Activated T-cell treated with anti-CD3 and anti-CD28 coated beads, Interleukin-2, amount 50 U/mL, for 24 hours (primary cell): ENCODE measurements around the gene C11orf68.
A peak's percentile ranks its signal among the peaks of the same experiment; 100 is the strongest.
"Not testable (repeated sequence)": the region's sequence is repeated elsewhere in the genome, so short reads cannot be mapped to it uniquely, and the experiment has no call there.

Source experiments
- DNase-seq: peaks from one replicate; pipeline ENCODE4 v3.0.0-alpha.2; 2020
- H3K27ac Mint-ChIP-seq: 2 replicates; pipeline ENCODE4 v1.8.0; 2020; ENCODE audit warnings: mild to moderate bottlenecking, mixed read lengths
- H3K27me3 Mint-ChIP-seq: 2 replicates; pipeline ENCODE4 v1.8.0; 2020; ENCODE audit warnings: mixed read lengths
- H3K36me3 Mint-ChIP-seq: 2 replicates; pipeline ENCODE4 v1.8.0; 2020; ENCODE audit warnings: low read depth, mixed read lengths
- H3K4me1 Mint-ChIP-seq: 2 replicates; pipeline ENCODE4 v1.8.0; 2020; ENCODE audit warnings: low read depth, mixed read lengths
- H3K4me3 Mint-ChIP-seq: 2 replicates; pipeline ENCODE4 v1.8.0; 2020; ENCODE audit warnings: mild to moderate bottlenecking, moderate library complexity, mixed read lengths
- H3K9me3 Mint-ChIP-seq: 2 replicates; pipeline ENCODE4 v1.8.0; 2020; ENCODE audit warnings: mixed read lengths

Gene C11orf68

DNA sequence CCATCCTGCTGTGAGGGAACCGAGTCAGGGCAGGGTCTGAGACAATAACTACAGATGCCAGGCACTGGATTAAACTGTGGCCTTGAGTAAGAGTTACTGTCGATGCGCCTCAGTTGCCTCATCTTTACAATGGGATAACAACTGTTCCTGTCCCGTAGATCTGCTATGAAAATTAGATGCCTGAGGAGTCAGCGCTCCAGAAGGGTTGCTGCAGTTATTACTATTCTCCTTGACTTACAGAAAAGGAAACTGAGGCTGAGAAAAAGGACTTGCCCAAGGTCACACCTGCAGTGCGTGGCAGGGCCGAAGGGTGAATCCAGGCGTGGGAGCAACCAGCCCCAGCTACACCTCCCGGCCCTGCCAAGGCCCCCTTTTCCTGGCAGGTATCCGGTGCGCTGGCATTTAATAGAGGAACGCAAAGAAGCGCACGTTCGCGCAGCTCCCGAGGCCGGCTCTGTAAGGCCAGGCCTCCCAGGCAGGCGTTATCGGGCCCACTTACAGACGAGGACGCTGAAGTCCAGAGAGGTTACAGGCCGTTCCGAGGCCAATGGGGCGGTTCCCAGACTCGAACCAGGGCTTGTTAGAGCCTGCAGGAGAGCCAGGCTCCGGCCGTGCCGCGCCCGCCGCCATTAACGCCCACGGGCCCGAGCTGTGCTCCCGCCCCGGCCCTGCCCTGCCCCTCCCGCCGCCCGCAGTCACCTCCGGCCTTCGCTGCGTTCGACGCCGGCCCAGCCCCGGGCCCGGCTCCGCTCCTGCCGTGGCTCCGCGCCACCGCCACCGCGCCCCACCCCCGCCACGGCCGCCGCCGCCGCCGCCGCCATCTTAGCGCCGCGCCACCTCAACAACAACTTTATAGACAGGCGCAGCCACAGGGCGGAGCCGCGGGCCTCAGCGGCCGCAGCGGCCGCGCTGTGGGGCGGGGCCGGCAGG is at the start of gene C11orf68:
TSS of gene C11orf68 (minus strand) at position 852 of the 930 bp plus-strand sequence. CDS start at position 821, 31 bp downstream.
- Mint-ChIP-seq H3K27ac (peak within 1 kb of the TSS; percentile 93), H3K4me1 (peaks cover 56% of the 10 kb centered on the region), H3K4me3 (peak within 1 kb of the TSS; percentile 93), H3K27me3 (no peaks in the 10 kb centered on the region), H3K36me3 (peaks cover 41% of the 10 kb centered on the region), H3K9me3 (no peaks in the 10 kb centered on the region)
- DNase-seq: no peak

DNA sequence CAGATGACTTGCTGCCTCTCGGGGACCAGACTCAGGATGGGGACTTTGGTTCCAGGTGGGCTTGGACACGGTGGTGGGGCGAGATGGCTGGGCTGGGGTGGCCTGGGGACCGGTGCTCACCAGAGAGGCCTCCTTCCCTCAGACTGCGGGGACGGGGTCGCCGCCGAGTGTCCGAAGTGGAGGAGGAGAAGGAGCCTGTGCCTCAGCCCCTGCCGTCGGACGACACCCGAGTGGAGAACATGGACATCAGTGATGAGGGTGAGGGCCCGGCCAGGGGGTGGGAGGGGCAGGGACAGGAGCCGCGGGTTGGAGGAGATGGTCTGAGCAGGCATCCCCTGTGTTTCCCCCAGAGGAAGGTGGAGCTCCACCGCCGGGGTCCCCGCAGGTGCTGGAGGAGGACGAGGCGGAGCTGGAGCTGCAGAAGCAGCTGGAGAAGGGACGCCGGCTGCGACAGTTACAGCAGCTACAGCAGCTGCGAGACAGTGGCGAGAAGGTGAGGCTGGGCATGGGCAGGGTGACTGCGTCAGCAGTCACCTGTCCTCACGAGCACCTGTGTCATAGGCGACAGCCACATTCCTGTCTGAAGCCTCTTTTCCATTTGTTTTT is 48.6 kb upstream of the C11orf68 start:
- Mint-ChIP-seq H3K4me1 (peaks cover 30% of the 10 kb centered on the region), H3K9me3 (no peaks in the 10 kb centered on the region), H3K4me3 (no peak overlapping the region), H3K27ac (no peak overlapping the region), H3K27me3 (no peaks in the 10 kb centered on the region), H3K36me3 (peaks cover 89% of the 10 kb centered on the region)
- DNase-seq: no peak

DNA sequence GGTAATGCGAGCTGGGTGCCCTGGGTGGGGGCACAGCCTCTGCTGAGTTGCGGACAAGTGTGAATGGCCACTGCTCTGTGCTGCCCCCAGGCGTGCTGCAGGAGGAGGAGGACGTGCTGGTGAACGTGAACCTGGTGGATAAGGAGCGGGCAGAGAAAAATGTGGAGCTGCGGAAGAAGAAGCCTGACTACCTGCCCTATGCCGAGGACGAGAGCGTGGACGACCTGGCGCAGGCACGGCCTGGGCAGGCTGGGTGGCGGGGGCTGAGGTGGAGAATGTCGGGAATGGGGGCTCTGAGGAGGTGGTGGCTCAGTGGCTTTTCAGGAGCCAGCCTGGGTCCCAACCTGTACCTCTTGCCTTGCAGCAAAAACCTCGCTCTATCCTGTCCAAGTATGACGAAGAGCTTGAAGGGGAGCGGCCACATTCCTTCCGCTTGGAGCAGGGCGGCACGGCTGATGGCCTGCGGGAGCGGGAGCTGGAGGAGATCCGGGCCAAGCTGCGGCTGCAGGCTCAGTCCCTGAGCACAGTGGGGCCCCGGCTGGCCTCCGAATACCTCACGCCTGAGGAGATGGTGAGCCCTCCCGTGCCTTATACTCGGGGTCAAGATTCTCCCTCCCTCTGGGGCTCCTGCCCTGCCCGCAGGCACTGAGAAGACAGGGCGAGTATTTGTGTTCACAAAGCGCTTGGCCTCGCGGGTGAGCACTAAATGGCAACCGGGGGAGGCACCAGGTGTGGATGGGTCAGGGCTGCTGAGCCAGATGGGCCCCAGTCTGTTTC is 47.3 kb upstream of the C11orf68 start:
- DNase-seq: no peak
- H3K4me1 Mint-ChIP-seq: peaks cover 38% of the 10 kb centered on the region
- H3K36me3 Mint-ChIP-seq: peaks cover 90% of the 10 kb centered on the region
- H3K9me3 Mint-ChIP-seq: no peaks in the 10 kb centered on the region
- no peak overlapping the region for H3K4me3 Mint-ChIP-seq
- no peaks in the 10 kb centered on the region for H3K27me3 Mint-ChIP-seq
- peak overlapping the region; percentile 63 for H3K27ac Mint-ChIP-seq

DNA sequence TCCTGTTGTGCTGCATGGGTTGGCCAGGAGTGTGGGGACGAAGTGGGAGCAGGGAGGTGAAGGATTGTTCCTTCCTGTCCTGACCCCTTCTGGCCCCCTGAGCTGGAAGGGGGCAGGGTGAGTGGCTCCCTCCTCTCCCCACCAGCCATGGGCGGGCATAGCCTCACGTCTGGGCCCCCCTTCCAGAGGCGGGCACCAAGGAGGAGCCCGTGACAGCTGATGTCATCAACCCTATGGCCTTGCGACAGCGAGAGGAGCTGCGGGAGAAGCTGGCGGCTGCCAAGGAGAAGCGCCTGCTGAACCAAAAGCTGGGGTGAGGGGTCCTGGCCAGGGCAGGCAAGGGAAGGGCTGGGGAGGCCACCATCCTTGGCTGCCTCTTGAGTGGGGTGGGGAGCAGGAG is 46.0 kb upstream of the C11orf68 start:
- Mint-ChIP-seq H3K9me3 (no peaks in the 10 kb centered on the region), H3K36me3 (peaks cover 86% of the 10 kb centered on the region), H3K27me3 (no peaks in the 10 kb centered on the region), H3K27ac (no peak overlapping the region), H3K4me1 (peaks cover 43% of the 10 kb centered on the region), H3K4me3 (no peak overlapping the region)
- DNase-seq: no peak

DNA sequence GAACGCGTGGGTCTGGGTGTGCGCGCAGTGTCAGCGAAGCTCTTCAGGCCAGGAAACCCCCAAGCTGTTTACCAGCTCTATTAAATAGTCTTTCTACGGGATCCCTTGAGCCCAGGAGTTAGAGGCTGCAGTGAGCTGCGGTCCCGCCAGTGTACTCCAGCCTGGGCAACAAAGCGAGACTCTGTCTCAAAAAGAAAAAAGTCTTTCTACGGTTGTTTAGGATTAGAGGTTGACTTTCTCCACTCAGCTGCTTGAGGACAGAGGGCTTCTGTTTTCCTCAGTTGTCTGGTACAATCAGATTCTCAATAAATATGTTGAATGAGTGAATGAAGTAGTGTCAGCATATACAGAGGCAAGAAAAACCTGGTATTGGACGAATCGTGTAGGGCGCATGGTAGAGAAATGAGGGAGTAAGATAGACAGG is 43.3 kb upstream of the C11orf68 start:
- Mint-ChIP-seq H3K4me1 (peaks cover 49% of the 10 kb centered on the region), H3K27ac (peak overlapping the region; percentile 98), H3K27me3 (no peaks in the 10 kb centered on the region), H3K9me3 (no peaks in the 10 kb centered on the region), H3K4me3 (peak overlapping the region; percentile 95), H3K36me3 (peaks cover 59% of the 10 kb centered on the region)
- DNase-seq: no peak

DNA sequence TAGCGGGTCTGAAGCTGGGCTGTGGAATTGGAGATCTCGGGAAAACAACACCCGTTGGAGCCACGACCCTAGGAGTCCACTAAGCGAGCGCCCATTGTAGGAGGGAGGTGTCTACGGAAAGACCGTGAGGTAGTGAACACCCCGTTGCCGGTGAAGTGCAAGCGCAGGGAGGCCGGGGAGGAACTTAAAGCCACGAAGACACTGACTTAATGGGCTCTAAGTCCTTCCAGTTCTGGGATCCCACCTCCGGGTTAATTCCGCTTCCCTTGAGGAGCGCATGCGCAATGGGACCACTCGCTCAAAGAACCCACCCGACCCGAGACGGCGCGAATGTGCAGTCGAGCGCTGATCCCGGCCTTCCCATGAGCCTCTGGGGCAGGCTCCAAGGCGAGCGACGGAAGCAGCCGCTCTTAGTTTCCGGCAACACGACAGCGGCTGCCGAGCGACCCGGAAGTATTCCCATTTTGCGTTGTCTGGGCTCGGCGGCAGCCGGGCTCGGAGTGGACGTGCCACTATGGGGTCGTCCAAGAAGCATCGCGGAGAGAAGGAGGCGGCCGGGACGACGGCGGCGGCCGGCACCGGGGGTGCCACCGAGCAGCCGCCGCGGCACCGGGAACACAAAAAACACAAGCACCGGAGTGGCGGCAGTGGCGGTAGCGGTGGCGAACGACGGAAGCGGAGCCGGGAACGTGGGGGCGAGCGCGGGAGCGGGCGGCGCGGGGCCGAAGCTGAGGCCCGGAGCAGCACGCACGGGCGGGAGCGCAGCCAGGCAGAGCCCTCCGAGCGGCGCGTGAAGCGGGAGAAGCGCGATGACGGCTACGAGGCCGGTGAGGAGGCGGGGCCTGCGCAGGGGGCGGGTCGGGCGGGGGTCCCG is 42.6 kb upstream of the C11orf68 start, which contains the start of gene SART1:
TSS of gene SART1 (plus strand) at position 468 of the 874 bp plus-strand sequence. CDS start at position 515, 47 bp downstream.
- H3K27me3 Mint-ChIP-seq: no peaks in the 10 kb centered on the region
- DNase-seq: peak; percentile 95
- H3K4me3 Mint-ChIP-seq: peak within 1 kb of the TSS; percentile 95
- no peaks in the 10 kb centered on the region for H3K9me3 Mint-ChIP-seq
- H3K27ac Mint-ChIP-seq: peak within 1 kb of the TSS; percentile 98
- H3K4me1 Mint-ChIP-seq: peaks cover 55% of the 10 kb centered on the region
- peaks cover 52% of the 10 kb centered on the region for H3K36me3 Mint-ChIP-seq

DNA sequence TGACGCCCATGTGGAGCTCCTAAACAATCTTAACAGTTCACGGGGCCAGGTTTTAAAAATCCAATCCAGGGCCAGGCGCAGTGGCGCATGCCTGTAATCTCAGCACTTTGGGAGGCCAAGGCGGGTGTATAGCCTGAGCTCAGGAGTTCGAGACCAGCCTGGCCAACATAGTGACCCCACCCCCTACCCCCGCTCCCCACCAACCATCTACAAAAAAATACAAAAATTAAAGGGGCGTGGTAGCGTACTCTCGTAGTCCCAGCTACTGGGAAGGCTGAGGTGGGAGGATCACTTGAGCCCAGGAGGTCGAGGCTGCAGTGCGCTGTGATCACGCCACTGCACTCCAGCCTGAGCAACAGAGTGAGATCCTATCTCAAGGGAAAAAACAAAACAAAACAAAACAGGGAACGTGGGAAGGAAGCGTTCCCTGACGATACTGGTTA is 42.0 kb upstream of the C11orf68 start:
- H3K9me3 Mint-ChIP-seq: no peaks in the 10 kb centered on the region
- no peaks in the 10 kb centered on the region for H3K27me3 Mint-ChIP-seq

DNA sequence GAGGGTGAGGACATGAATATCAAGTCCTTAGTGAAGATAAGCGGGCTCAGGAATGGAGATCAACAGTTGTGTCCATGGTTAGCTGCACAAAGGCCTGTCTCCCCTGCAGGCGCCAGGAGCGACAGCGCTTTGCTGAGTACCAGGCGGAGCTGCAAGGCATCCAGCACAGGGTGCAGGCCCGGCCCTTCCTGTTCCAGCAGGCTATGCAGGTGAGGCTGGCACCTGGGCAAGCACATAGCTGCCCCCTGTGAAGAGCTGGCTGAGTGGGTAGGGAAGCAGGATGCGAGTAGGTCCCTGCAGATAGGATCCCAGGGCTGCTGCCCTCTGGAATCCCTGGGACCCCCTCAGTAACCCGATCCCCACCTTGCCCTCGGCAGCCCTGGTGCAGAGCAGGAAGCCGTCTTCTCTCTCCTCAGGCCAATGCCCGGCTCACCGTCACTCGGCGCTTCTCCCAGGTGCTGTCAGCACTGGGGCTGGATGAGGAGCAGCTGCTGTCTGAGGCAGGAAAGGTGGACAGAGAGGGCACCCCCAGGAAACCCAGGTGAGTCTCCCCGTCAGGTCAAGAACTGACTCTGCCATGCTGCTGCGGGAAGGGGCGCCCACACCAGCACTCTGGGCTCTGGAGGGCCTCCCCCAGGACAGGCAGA is 40.0 kb upstream of the C11orf68 start:
- H3K9me3 Mint-ChIP-seq: no peaks in the 10 kb centered on the region
- H3K27me3 Mint-ChIP-seq: no peaks in the 10 kb centered on the region
- H3K36me3 Mint-ChIP-seq: peaks cover 26% of the 10 kb centered on the region
- no peak overlapping the region for H3K4me3 Mint-ChIP-seq
- peak overlapping the region; percentile 94 for H3K27ac Mint-ChIP-seq
- DNase-seq: no peak
- H3K4me1 Mint-ChIP-seq: peaks cover 54% of the 10 kb centered on the region

More for the DNA sequence above, 42.0 kb upstream of the C11orf68 start:
- no peak for DNase-seq
- peaks cover 59% of the 10 kb centered on the region for H3K4me1 Mint-ChIP-seq
- peak overlapping the region; percentile 98 for H3K27ac Mint-ChIP-seq
- H3K4me3 Mint-ChIP-seq: peak overlapping the region; percentile 95
- H3K36me3 Mint-ChIP-seq: peaks cover 46% of the 10 kb centered on the region

DNA sequence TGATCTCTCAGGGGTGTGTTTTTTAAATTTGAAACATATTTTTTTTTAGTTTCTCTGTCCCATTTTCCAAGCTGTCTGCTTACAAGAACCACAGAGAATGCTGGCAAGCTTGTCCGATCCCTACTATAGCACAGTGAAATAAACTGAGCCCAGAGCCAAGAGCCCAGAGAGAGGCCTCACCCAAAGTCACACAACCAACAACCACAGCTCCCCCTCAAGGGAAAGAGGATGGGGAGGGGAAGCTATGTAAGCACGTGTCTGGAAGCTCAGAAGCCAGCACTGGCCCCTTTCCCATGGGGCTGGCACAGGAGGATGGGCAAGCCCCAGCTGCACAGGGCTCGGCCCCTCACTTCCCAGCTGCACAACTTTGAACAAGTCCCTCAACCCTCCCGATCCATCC is 39.4 kb upstream of the C11orf68 start:
- no peak overlapping the region for H3K4me3 Mint-ChIP-seq
- no peaks in the 10 kb centered on the region for H3K9me3 Mint-ChIP-seq
- no peak for DNase-seq
- H3K36me3 Mint-ChIP-seq: peaks cover 21% of the 10 kb centered on the region
- no peaks in the 10 kb centered on the region for H3K27me3 Mint-ChIP-seq
- peaks cover 49% of the 10 kb centered on the region for H3K4me1 Mint-ChIP-seq
- peak overlapping the region; percentile 94 for H3K27ac Mint-ChIP-seq

DNA sequence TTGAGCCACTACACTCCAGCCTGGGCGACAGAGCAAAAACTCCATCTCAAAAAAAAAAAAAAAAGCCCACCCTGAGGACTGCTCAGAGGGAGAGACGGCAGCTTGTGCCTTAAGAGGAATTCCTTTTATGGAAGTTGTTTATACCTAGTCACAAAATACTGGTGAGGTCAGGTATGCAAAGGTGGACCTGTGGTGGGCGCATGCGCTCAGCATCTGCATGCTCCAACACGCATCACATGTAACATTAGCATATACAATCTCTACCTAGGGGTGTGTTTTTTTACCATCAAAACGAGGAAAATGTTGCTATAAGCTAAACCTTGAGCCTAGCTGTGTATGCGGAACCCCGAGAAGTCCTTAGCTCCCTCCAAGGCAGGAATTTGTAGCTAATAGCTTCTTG is 35.9 kb upstream of the C11orf68 start:
- no peaks in the 10 kb centered on the region for H3K27me3 Mint-ChIP-seq
- H3K9me3 Mint-ChIP-seq: no peaks in the 10 kb centered on the region
- H3K4me1 Mint-ChIP-seq: peaks cover 24% of the 10 kb centered on the region
- no peak overlapping the region for H3K4me3 Mint-ChIP-seq
- no peak overlapping the region for H3K27ac Mint-ChIP-seq
- H3K36me3 Mint-ChIP-seq: no peaks in the 10 kb centered on the region
- no peak for DNase-seq

DNA sequence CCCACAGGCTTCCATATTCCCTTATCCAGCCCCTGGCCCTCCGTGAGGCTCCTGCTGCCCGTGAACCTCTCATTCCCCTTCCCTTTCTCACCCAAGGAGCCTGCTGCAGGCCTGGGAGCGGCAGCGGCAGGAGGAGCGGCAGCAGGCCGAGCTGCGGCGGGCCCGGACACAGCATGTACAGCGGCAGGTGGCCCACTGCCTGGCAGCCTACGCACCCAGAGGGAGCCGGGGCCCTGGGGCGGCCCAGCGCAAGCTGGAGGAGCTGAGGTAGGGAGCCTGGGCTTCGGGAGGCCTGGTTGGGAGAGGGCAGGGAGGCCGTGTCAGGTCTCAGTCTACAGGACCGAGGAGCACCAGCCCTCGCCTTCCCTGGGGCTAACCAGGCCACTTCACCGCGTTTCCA is 34.6 kb upstream of the C11orf68 start:
- H3K27me3 Mint-ChIP-seq: no peaks in the 10 kb centered on the region
- no peak overlapping the region for H3K27ac Mint-ChIP-seq
- H3K4me1 Mint-ChIP-seq: peaks cover 24% of the 10 kb centered on the region
- H3K4me3 Mint-ChIP-seq: no peak overlapping the region
- no peaks in the 10 kb centered on the region for H3K9me3 Mint-ChIP-seq
- DNase-seq: no peak
- H3K36me3 Mint-ChIP-seq: no peaks in the 10 kb centered on the region

DNA sequence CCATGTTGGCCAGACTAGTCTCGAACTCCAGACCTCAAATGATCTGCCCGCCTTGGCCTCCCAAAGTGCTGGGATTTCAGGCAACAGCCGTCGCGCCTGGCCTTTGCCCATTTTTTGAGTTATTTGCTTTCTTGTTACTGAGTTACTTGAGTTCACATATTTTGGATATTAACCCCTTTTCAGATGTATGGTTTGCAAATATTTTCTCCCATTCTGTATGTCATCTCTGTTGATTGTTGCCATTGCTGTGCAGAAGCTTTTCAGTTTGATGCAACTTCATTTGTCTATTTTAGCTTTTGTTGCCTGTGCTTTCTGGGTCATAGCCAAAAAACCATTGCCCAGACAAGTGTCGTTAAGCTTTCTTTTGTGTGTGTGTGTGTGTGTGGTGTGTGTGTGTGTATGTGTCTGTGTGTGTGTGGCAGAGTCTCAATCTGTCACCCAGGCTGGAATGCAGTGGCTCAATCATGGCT is 33.2 kb upstream of the C11orf68 start:
- Mint-ChIP-seq H3K27me3 (no peaks in the 10 kb centered on the region), H3K36me3 (no peaks in the 10 kb centered on the region), H3K4me3 (no peak overlapping the region), H3K4me1 (peaks cover 12% of the 10 kb centered on the region), H3K27ac (no peak overlapping the region), H3K9me3 (no peaks in the 10 kb centered on the region)
- DNase-seq: no peak

DNA sequence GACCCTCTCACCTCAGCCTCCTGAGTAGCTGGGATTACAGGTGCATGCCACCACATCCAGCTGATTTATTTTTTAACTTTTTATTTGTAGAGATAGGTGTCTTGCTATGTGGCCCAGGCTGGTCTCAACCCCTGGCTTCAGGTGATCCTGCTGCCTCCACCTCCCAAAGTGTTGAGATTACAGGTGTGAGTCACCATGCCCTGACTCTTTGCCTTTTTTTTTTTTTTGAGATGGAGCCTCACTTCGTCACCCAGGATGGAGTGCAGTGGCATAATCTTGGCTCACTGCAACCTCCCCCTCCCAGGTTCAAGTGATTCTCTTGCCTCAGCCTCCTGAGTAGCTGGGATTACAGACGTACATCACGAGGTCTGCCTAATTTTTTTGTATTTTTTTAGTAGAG is 32.8 kb upstream of the C11orf68 start:
- H3K27me3 Mint-ChIP-seq, H3K36me3 Mint-ChIP-seq, H3K4me3 Mint-ChIP-seq, H3K4me1 Mint-ChIP-seq, H3K9me3 Mint-ChIP-seq, H3K27ac Mint-ChIP-seq, DNase-seq: not testable (repeated sequence)
